Neural cell (in vitro differentiated cells): ENCODE measurements around the gene LRRC14B.

Experiments
- CTCF ChIP-seq: fragments of 450-650 bp; IDR thresholded peaks from 2 replicates; pipeline ENCODE4 v1.5.1; 2014; ENCODE audit warnings: antibody characterized with exemption, mild to moderate bottlenecking, moderate library complexity; ENCODE audit not compliant: poor library complexity, severe bottlenecking
- POLR2AphosphoS5 ChIP-seq: IDR thresholded peaks from 2 replicates; pipeline ENCODE4 v1.6.1; 2012
- SMC3 ChIP-seq: fragments of 450-650 bp; conservative IDR thresholded peaks from 2 replicates; pipeline ENCODE4 v1.6.1; 2014; ENCODE audit warnings: antibody characterized with exemption, mild to moderate bottlenecking, moderate library complexity; ENCODE audit not compliant: poor library complexity
- TAF1 ChIP-seq: IDR thresholded peaks from 2 replicates; pipeline ENCODE4 v1.6.1; 2012; ENCODE audit warnings: low read depth

DNA sequence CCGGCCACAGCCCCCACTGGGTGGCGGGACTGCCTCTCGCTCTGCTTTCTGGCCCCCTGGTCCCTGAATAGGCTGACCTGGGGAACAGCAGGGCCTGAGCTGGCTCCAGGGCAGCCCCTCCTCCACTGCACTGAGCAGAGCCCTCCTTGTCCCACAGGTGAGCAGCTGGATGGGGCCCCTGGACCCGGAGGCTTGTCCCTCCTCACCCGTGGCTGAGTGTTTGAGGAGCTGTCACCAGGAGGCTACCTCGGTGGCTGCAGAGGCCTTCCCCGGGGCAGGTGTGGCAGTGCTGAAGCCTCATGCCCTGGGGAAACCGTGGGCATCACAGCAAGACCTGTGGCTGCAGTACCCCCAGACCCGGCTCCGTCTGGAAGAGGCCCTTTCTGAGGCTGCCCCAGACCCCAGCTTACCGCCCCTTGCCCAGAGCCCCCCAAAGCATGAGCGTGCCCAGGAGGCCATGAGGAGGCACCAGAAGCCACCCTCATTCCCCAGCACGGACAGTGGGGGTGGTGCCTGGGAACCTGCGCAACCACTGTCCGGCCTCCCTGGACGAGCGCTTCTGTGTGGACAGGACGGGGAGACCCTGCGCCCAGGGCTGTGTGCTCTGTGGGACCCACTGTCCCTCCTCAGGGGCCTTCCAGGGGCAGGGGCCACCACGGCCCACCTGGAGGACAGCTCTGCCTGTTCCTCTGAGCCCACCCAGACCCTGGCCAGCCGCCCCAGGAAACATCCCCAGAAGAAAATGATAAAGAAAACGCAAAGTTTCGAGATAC, 28.5 kb upstream of the LRRC14B start:
- no peak for TF ChIP-seq POLR2AphosphoS5
- TF ChIP-seq CTCF = no peak
- TF ChIP-seq TAF1 = no peak
- no peak for TF ChIP-seq SMC3
